ENCODE results near the gene TM9SF1. TPM values are rescaled to one million over a fixed set of nuclear protein-coding genes. Genes with fewer than 3 reads are reported as not detected.

TM9SF1 gene
- total and polyA plus RNA-seq, 2 of the 13 experiments (the other 11 are each of a cell fraction or from before 2014, with no cell fraction given): 83.2 to 110 TPM

GRCh38 chr14:24204163-24205146 is 9.2 kb upstream of the TM9SF1 start (continued):
- TF ChIP-seq REXO4 (CRISPR knock-in tag; IDR thresholded peaks at IDR 0.05; ENCODE audit: borderline replicate concordance): no peak
- no peak for TF ChIP-seq SPEN (CRISPR knock-in tag; IDR thresholded peaks at IDR 0.05; ENCODE audit: low read depth)
- peak; percentile 58 for TF ChIP-seq RBM22 (optimal IDR thresholded peaks at IDR 0.05; ENCODE audit: low read length)
- TF ChIP-seq RFX5 (IDR thresholded peaks at IDR 0.05; ENCODE audit: low read depth, low read length): no peak
- TF ChIP-seq SCMH1 (CRISPR knock-in tag; IDR thresholded peaks at IDR 0.05; ENCODE audit: borderline replicate concordance): no peak
- no peak for TF ChIP-seq SATB2 (CRISPR knock-in tag; IDR thresholded peaks at IDR 0.05)
- no peak for TF ChIP-seq DR1 (CRISPR knock-in tag; IDR thresholded peaks at IDR 0.05)
- no peak for TF ChIP-seq UBTF (CRISPR knock-in tag; IDR thresholded peaks at IDR 0.05)
- TF ChIP-seq FOXA1 (IDR thresholded peaks at IDR 0.05): no peak
- no peak for TF ChIP-seq FOXA1 (CRISPR knock-in tag; IDR thresholded peaks at IDR 0.05)
- TF ChIP-seq MAFK (conservative IDR thresholded peaks at IDR 0.05 in 1 of 2, IDR thresholded peaks at IDR 0.05 in 1 of 2; ENCODE audit: low read length in 2 of 2): peak; percentile 90 to 92
- peak; percentile 61 for TF ChIP-seq RBFOX2 (IDR thresholded peaks at IDR 0.05; ENCODE audit: low read depth, low read length)
- no peak for TF ChIP-seq TFAP4 (IDR thresholded peaks at IDR 0.05; ENCODE audit: borderline replicate concordance, low read depth)
- TF ChIP-seq ZNF737 (CRISPR knock-in tag; IDR thresholded peaks at IDR 0.05; ENCODE audit: borderline replicate concordance): no peak
- no peak for TF ChIP-seq ARID2 (CRISPR knock-in tag; IDR thresholded peaks at IDR 0.05; ENCODE audit: borderline replicate concordance)
- TF ChIP-seq MAFF (IDR thresholded peaks at IDR 0.05; ENCODE audit: low read depth, low read length): peak; percentile 88
- no peak for TF ChIP-seq ZBTB44 (CRISPR knock-in tag; IDR thresholded peaks at IDR 0.05)
- TF ChIP-seq ETV5 (CRISPR knock-in tag; IDR thresholded peaks at IDR 0.05; ENCODE audit: borderline replicate concordance): no peak
- TF ChIP-seq HDAC6 (IDR thresholded peaks at IDR 0.05; ENCODE audit: low read depth, low read length): no peak
- TF ChIP-seq HNF4A (CRISPR knock-in tag; IDR thresholded peaks at IDR 0.05): no peak
- no peak for TF ChIP-seq RORA (CRISPR knock-in tag; IDR thresholded peaks at IDR 0.05)
